ENCODE measurements around the gene CEP41. TPM values are rescaled to one million over a fixed set of nuclear protein-coding genes. Genes with fewer than 3 reads are reported as not detected.

The CEP41 gene
- total and polyA plus RNA-seq, 2 experiments from 2014 or later: 17.4 to 25.0 TPM

GRCh38 chr7:130379532-130379920, 61.3 kb downstream of the CEP41 start:
- H3K4me3 Mint-ChIP-seq: no peak overlapping the region
- peaks cover 31% of the 10 kb centered on the region for H3K9me3 Mint-ChIP-seq
- H3K27ac Mint-ChIP-seq: no peak overlapping the region
- Histone ChIP-seq H3K4me3 (no peak overlapping the region), H3K79me2 (replicated peaks; ENCODE audit: insufficient read depth) (no peaks in the 10 kb centered on the region), H3K9me2 (ENCODE audit: insufficient read depth) (peaks cover 2% of the 10 kb centered on the region; the same call in 1 of the 2 replicates), H3K36me3 (ENCODE audit: insufficient read depth) (no peaks in the 10 kb centered on the region), H3K4me2 (no peak overlapping the region), H3K4me1 (ENCODE audit: insufficient read depth) (no peaks in the 10 kb centered on the region), H4K20me1 (replicated peaks; ENCODE audit: insufficient read depth) (no peaks in the 10 kb centered on the region), H3F3A (replicated peaks; ENCODE audit: low read depth) (no peaks in the 10 kb centered on the region), H3K27ac (ENCODE audit: low read depth) (no peak overlapping the region), H3K27me3 (ENCODE audit: insufficient read depth) (no peaks in the 10 kb centered on the region), H2AFZ (no peak overlapping the region; the same call in 1 of the 2 replicates)
- peaks cover 4% of the 10 kb centered on the region; the same call in 2 of the 3 replicates for H3K4me1 Mint-ChIP-seq
- H3K27me3 Mint-ChIP-seq (ENCODE audit: insufficient read depth, low read depth, poor library complexity): peaks cover 14% of the 10 kb centered on the region
- ATAC-seq (no peak), DNase-seq (ENCODE audit: low spot score) (no peak)
- no peak for TF ChIP-seq STAT1 (IDR thresholded peaks at IDR 0.05; ENCODE audit: unreplicated experiment)
- no peak for TF ChIP-seq POLR2AphosphoS5 (IDR thresholded peaks at IDR 0.05; ENCODE audit: low read depth)
- no peak for TF ChIP-seq EZH2phosphoT487 (IDR thresholded peaks at IDR 0.05; ENCODE audit: unreplicated experiment)
- TF ChIP-seq CTCF (conservative IDR thresholded peaks at IDR 0.05; ENCODE audit: low read depth in 2 of 2): no peak
- TF ChIP-seq REST (IDR thresholded peaks at IDR 0.05; ENCODE audit: unreplicated experiment): no peak
- no peak for TF ChIP-seq ZNF114 (CRISPR knock-in tag; IDR thresholded peaks at IDR 0.05)
- TF ChIP-seq ZNF462 (CRISPR knock-in tag; IDR thresholded peaks at IDR 0.05): no peak
- peaks cover 17% of the 10 kb centered on the region for H3K36me3 Mint-ChIP-seq (ENCODE audit: low read depth)

All from GM23338 (cell line).